Vagina (tissue), 2 donors: Measurements from ENCODE around the gene ANKRD44.

Experiments
- POLR2A ChIP-seq, 2 donors: fragments of 450-650 bp; IDR thresholded peaks; one replicate each; pipeline ENCODE4 v1.6.1; 2017; ENCODE audit warnings: antibody characterized with exemption in 2 of 2, mild to moderate bottlenecking in 2 of 2, moderate library complexity in 2 of 2
- TF ChIP-seq, protein P1 (sequence below), 3 experiments: fragments of 450-650 bp in 2 of 3; fragments of 200-600 bp in 1 of 3; sonication (generic) in 1 of 3; IDR thresholded peaks; one replicate each; pipeline ENCODE4 v1.5.1; 2017 to 2019; ENCODE audit warnings: antibody characterized with exemption in 3 of 3, mild to moderate bottlenecking in 2 of 3, moderate library complexity in 2 of 3

DNA sequence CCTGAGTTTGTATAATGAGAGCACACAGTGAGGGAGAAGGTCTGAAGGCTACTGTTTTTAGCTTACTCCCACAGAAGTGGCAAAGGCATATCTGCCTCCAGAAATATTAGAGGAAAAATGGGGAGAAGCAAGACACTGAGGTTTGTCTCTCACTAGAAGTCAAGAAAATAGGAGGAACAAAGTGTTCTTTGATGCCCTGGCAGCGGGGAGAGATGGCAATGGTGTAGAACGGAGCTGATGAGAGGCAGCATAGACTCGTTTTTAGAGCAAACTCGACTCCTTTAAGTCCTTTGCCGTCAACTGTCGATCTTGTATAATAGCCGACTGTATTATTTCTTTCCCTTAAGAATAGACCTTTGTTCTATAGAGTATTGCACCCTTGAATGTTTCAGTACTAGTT lies 73.8 kb downstream of the ANKRD44 start:
- TF ChIP-seq, protein P1, sequence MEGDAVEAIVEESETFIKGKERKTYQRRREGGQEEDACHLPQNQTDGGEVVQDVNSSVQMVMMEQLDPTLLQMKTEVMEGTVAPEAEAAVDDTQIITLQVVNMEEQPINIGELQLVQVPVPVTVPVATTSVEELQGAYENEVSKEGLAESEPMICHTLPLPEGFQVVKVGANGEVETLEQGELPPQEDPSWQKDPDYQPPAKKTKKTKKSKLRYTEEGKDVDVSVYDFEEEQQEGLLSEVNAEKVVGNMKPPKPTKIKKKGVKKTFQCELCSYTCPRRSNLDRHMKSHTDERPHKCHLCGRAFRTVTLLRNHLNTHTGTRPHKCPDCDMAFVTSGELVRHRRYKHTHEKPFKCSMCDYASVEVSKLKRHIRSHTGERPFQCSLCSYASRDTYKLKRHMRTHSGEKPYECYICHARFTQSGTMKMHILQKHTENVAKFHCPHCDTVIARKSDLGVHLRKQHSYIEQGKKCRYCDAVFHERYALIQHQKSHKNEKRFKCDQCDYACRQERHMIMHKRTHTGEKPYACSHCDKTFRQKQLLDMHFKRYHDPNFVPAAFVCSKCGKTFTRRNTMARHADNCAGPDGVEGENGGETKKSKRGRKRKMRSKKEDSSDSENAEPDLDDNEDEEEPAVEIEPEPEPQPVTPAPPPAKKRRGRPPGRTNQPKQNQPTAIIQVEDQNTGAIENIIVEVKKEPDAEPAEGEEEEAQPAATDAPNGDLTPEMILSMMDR (IDR thresholded peaks at IDR 0.05) = no peak
- no peak for TF ChIP-seq POLR2A (IDR thresholded peaks at IDR 0.05)
